Mesothelial cell of epicardium (in vitro differentiated cells): ENCODE results near the gene SERPINA5. TPM values are rescaled to one million over a fixed set of nuclear protein-coding genes. Genes with fewer than 3 reads are reported as not detected.

Experiments used
- DNase-seq, 2 experiments: peaks; one replicate each; pipeline ENCODE4 v3.0.0; 2021; ENCODE audit warnings: low spot score in 2 of 2; ENCODE audit not compliant: unreplicated experiment in 2 of 2
- H3K27ac Mint-ChIP-seq: 2 replicates; pipeline ENCODE4 v1.8.0; 2021; ENCODE audit warnings: mixed read lengths
- H3K27me3 Mint-ChIP-seq: 2 replicates; pipeline ENCODE4 v1.8.0; 2021; ENCODE audit warnings: low read depth, mixed read lengths
- H3K36me3 Mint-ChIP-seq: 2 replicates; pipeline ENCODE4 v1.8.0; 2021; ENCODE audit warnings: mixed read lengths
- H3K4me1 Mint-ChIP-seq: 2 replicates; pipeline ENCODE4 v1.8.0; 2021; ENCODE audit warnings: mixed read lengths
- H3K4me3 Mint-ChIP-seq: 2 replicates; pipeline ENCODE4 v1.8.0; 2021; ENCODE audit warnings: mild to moderate bottlenecking, moderate library complexity, mixed read lengths
- H3K9me3 Mint-ChIP-seq: 2 replicates; pipeline ENCODE4 v1.8.0; 2021; ENCODE audit warnings: mixed read lengths
- CTCF ChIP-seq: fragments of 200-600 bp; sonication (generic); IDR thresholded peaks from one replicate; pipeline ENCODE4 v1.5.0; 2021; ENCODE audit warnings: antibody characterized with exemption; ENCODE audit not compliant: unreplicated experiment
- total RNA-seq: library from RNA; stranded (reverse); gene quantifications from 3 replicates; pipeline ENCODE4 v1.2.1, GENCODE V29; 2021

The SERPINA5 gene
- total RNA-seq, 1 donor from 2014 or later, result 0.16 TPM

DNA sequence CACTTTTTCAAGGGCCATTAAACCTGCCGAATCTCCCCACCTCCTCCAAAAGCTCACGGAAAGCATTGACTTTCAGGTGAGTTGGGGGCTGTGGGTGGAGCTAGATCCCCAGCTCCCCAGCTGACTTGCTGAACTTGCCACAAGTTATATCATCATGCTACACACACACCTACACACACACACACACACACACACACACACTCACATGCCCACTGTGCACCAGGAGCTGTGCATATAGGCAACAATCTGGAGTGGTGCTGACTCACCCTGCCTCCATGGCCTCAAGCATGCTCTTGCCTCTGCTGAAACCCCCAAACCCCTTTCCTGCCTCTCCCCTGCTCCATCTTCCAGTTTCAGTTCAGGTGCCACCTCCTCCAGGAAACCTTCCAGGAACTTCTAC lies 57.1 kb downstream of the SERPINA5 start:
- Mint-ChIP-seq H3K4me1 (no peaks in the 10 kb centered on the region), H3K27ac (no peak overlapping the region), H3K36me3 (no peaks in the 10 kb centered on the region), H3K27me3 (peaks cover 23% of the 10 kb centered on the region), H3K9me3 (no peaks in the 10 kb centered on the region), H3K4me3 (no peak overlapping the region)
- DNase-seq, result no peak
- no peak for TF ChIP-seq CTCF

GRCh38 chr14:94638961-94639817 lies 58.0 kb downstream of the SERPINA5 start:
- TF ChIP-seq CTCF, result no peak
- H3K9me3 Mint-ChIP-seq, result no peaks in the 10 kb centered on the region

GRCh38 chr14:94640721-94641631 lies 59.8 kb downstream of the SERPINA5 start:
- H3K4me1 Mint-ChIP-seq, result no peaks in the 10 kb centered on the region
- no peaks in the 10 kb centered on the region for H3K36me3 Mint-ChIP-seq
- no peaks in the 10 kb centered on the region for H3K9me3 Mint-ChIP-seq
- peaks cover 20% of the 10 kb centered on the region for H3K27me3 Mint-ChIP-seq
- no peak overlapping the region for H3K4me3 Mint-ChIP-seq
- DNase-seq, result no peak
- H3K27ac Mint-ChIP-seq, result no peak overlapping the region
- TF ChIP-seq CTCF, result no peak

More at GRCh38 chr14:94638961-94639817, 58.0 kb downstream of the SERPINA5 start:
- Mint-ChIP-seq H3K4me3 (no peak overlapping the region), H3K27me3 (peaks cover 16% of the 10 kb centered on the region), H3K36me3 (no peaks in the 10 kb centered on the region), H3K27ac (no peak overlapping the region), H3K4me1 (no peaks in the 10 kb centered on the region)
- DNase-seq, result no peak

DNA sequence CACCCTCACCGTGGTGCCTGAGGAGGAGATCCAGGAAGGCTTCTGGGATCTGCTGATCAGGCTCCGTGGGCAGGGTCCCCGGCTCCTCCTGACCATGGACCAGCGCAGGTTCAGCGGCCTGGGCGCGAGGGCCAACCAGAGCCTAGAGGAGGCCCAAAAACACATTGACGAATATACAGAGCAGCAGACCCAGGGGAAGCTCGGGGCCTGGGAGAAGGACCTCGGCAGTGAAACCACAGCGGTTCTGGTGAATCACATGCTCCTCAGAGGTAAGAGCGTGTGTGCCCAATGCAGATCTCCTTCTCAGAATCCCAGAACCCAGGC lies 60.4 kb downstream of the SERPINA5 start:
- Mint-ChIP-seq H3K27ac (no peak overlapping the region), H3K27me3 (peaks cover 20% of the 10 kb centered on the region), H3K9me3 (no peaks in the 10 kb centered on the region), H3K4me1 (no peaks in the 10 kb centered on the region), H3K4me3 (no peak overlapping the region), H3K36me3 (no peaks in the 10 kb centered on the region)
- DNase-seq, result no peak
- TF ChIP-seq CTCF, result no peak

Other genes with a start within 250 kb of the SERPINA5 start
- gene SERPINA2, start 214.7 kb upstream of the SERPINA5 start, total RNA-seq, result not detected in 3 replicates
- gene SERPINA1, start 192.8 kb upstream of the SERPINA5 start, total RNA-seq, result 0.58 to 1.7 TPM (median 1.2 TPM) in 3 replicates
- not detected in 3 replicates for gene SERPINA11, start 128.6 kb upstream of the SERPINA5 start, total RNA-seq
- gene SERPINA9, start 105.2 kb upstream of the SERPINA5 start, total RNA-seq, result not detected in 3 replicates
- gene SERPINA12, start 72.0 kb upstream of the SERPINA5 start, total RNA-seq, result not detected in 3 replicates
- not detected in 3 replicates for gene SERPINA4, start 20.0 kb upstream of the SERPINA5 start, total RNA-seq
- 0.11 to 0.29 TPM in 2 of 3 replicates, not detected in the other for gene SERPINA3, start 31.0 kb downstream of the SERPINA5 start, total RNA-seq
- gene GSC, start 188.7 kb downstream of the SERPINA5 start, total RNA-seq, result 3.8 to 4.9 TPM (median 4.4 TPM) in 3 replicates